Hepatocyte (in vitro differentiated cells): ENCODE results near the gene NAP1L1. TPM values are rescaled to one million over a fixed set of nuclear protein-coding genes. Genes with fewer than 3 reads are reported as not detected.

Source experiments
- DNase-seq: peaks from one replicate; pipeline ENCODE4 v3.0.0-alpha.2; 2016; ENCODE audit warnings: low spot score
- H2AFZ ChIP-seq: fragments of 200-600 bp; sonication (generic); 2 replicates; pipeline ENCODE4 v1.6.0; 2016; ENCODE audit warnings: antibody characterized with exemption, mild to moderate bottlenecking
- H3K27ac ChIP-seq: fragments of 200-600 bp; sonication (generic); 2 replicates; pipeline ENCODE4 v1.5.1; 2016; ENCODE audit warnings: mild to moderate bottlenecking
- H3K27me3 ChIP-seq: fragments of 200-600 bp; sonication (generic); 2 replicates; pipeline ENCODE4 v1.6.1; 2016
- H3K36me3 ChIP-seq: fragments of 200-600 bp; sonication (generic); replicated peaks from 2 replicates; pipeline ENCODE4 v1.5.1; 2016; ENCODE audit warnings: low read depth; ENCODE audit not compliant: insufficient read depth
- H3K4me1 ChIP-seq: fragments of 200-600 bp; sonication (generic); 2 replicates; pipeline ENCODE4 v1.5.1; 2016; ENCODE audit warnings: mild to moderate bottlenecking, moderate library complexity; ENCODE audit not compliant: insufficient read depth
- H3K4me2 ChIP-seq: fragments of 200-600 bp; sonication (generic); 2 replicates; pipeline ENCODE4 v1.6.0; 2016
- H3K4me3 ChIP-seq: fragments of 200-600 bp; sonication (generic); 2 replicates; pipeline ENCODE4 v1.5.1; 2016; ENCODE audit warnings: mild to moderate bottlenecking
- H3K79me2 ChIP-seq: fragments of 200-600 bp; sonication (generic); 2 replicates; pipeline ENCODE4 v1.6.0; 2017; ENCODE audit warnings: mild to moderate bottlenecking
- H3K9me2 ChIP-seq: fragments of 200-600 bp; sonication (generic); replicated peaks from 2 replicates; pipeline ENCODE4 v1.6.0; 2017; ENCODE audit warnings: mild to moderate bottlenecking; ENCODE audit not compliant: insufficient read depth
- H3K9me3 ChIP-seq: fragments of 200-600 bp; sonication (generic); 2 replicates; pipeline ENCODE4 v1.5.1; 2016; ENCODE audit warnings: low read depth, mild to moderate bottlenecking
- H4K20me1 ChIP-seq: fragments of 200-600 bp; sonication (generic); 2 replicates; pipeline ENCODE4 v1.6.0; 2016; ENCODE audit warnings: mild to moderate bottlenecking; ENCODE audit not compliant: insufficient read depth, poor library complexity, severe bottlenecking
- EZH2 ChIP-seq: fragments of 200-600 bp; sonication (generic); IDR thresholded peaks from 2 replicates; pipeline ENCODE4 v1.6.1; 2016; ENCODE audit warnings: antibody characterized with exemption, mild to moderate bottlenecking, borderline replicate concordance
- EZH2phosphoT487 ChIP-seq: fragments of 200-600 bp; sonication (generic); IDR thresholded peaks from one replicate; pipeline ENCODE4 v1.6.1; 2018; ENCODE audit warnings: antibody characterized with exemption, mild to moderate bottlenecking, low read depth, moderate library complexity; ENCODE audit not compliant: unreplicated experiment, severe bottlenecking
- WGBS: methylation state at CpG from one replicate; pipeline ENCODE4 v1.1.6; 2016; ENCODE audit warnings: low lambda C conversion rate; ENCODE audit errors: missing lambda C conversion rate; 5-methylcytosine and 5-hydroxymethylcytosine counted together
- polyA plus RNA-seq: library from polyadenylated mRNA; unstranded; fragments of >200 nt; fragmentation: Nextera tagmentation; extraction: Ambion mirVana; gene quantifications from 2 replicates; pipeline ENCODE4 v1.2.1, GENCODE V29; 2016
- total RNA-seq: library from RNA; depleted of rRNA; stranded (reverse); fragments of >200 nt; gene quantifications from 2 replicates; pipeline ENCODE4 v1.2.3, GENCODE V29; 2014
- TF ChIP-seq, protein P1 (sequence below): fragments of 200-600 bp; sonication (generic); IDR thresholded peaks from 2 replicates; pipeline ENCODE4 v1.5.1; 2016; ENCODE audit warnings: antibody characterized with exemption, mild to moderate bottlenecking; ENCODE audit not compliant: poor library complexity

NAP1L1 gene
- total and polyA plus RNA-seq, 2 experiments from 2014 or later, result 117 to 352 TPM

DNA sequence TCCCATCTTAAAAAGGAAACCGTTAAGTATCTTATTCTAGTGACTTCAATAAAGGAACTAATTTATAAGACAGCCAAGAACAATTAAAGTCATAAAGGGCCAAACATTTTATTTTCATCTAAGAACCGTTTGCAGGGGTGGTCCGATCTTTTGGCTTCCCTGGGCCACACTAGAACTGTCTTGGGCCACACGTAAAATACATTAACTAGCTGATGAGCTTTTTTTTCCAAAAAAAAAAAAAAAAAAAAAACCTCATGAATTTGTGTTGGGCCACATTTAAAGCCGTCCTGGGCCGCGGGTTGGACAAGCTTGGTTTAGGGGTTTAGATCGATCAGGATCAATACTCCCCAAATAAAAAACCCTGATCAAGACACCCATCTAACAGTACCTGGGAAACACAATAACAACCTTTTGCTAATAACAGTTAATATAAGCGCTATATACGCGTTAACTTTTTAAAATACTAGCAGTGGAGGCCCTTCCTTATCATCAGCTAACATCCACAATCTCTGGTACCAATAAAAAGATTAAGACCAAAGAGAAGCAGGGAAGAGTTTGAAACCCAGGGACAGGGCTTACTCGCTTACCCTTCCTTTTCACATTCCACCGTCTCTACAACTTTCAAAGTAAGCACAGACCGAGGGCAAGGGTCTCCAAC, 1.1 kb downstream of the NAP1L1 start:
- H4K20me1 ChIP-seq, result peaks cover 48% of the 10 kb centered on the region
- WGBS, result 3% methylated on average over 14 of the region's 14 CpGs

DNA sequence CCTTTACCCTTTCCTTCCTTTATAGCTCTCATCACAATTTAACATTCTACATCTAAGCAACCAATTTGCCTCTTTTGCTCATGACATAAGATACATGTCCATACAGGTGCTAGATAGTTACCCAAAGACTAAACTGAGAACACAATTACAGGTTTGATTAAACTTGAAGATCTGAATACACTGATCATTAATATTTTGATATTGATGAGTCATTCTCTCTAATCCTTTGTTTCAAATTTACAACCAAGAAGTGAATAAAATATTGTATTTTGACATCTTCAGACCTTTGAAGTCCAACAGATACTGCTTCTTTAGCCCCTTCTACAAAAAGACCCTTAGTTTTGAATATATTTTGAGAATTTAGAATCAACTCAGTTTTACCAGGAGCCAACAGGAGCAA, 2.6 kb downstream of the NAP1L1 start:
- H3K27ac ChIP-seq, result no peak overlapping the region
- no peaks in the 10 kb centered on the region for H3K36me3 ChIP-seq
- no peaks in the 10 kb centered on the region for H3K27me3 ChIP-seq
- peak overlapping the region; percentile 81 for H3K4me2 ChIP-seq
- H4K20me1 ChIP-seq, result peaks cover 57% of the 10 kb centered on the region
- peaks cover 8% of the 10 kb centered on the region for H3K4me1 ChIP-seq
- H3K9me3 ChIP-seq, result no peaks in the 10 kb centered on the region
- no peak overlapping the region for H2AFZ ChIP-seq
- H3K9me2 ChIP-seq, result no peaks in the 10 kb centered on the region
- H3K4me3 ChIP-seq, result no peak overlapping the region
- no peak for DNase-seq
- peaks cover 68% of the 10 kb centered on the region for H3K79me2 ChIP-seq
- no peak for TF ChIP-seq EZH2phosphoT487
- TF ChIP-seq, protein P1, sequence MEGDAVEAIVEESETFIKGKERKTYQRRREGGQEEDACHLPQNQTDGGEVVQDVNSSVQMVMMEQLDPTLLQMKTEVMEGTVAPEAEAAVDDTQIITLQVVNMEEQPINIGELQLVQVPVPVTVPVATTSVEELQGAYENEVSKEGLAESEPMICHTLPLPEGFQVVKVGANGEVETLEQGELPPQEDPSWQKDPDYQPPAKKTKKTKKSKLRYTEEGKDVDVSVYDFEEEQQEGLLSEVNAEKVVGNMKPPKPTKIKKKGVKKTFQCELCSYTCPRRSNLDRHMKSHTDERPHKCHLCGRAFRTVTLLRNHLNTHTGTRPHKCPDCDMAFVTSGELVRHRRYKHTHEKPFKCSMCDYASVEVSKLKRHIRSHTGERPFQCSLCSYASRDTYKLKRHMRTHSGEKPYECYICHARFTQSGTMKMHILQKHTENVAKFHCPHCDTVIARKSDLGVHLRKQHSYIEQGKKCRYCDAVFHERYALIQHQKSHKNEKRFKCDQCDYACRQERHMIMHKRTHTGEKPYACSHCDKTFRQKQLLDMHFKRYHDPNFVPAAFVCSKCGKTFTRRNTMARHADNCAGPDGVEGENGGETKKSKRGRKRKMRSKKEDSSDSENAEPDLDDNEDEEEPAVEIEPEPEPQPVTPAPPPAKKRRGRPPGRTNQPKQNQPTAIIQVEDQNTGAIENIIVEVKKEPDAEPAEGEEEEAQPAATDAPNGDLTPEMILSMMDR, result no peak
- TF ChIP-seq EZH2, result no peak

More for the DNA sequence above, 1.1 kb downstream of the NAP1L1 start:
- no peak for TF ChIP-seq EZH2phosphoT487
- TF ChIP-seq EZH2, result no peak
- TF ChIP-seq, protein P1, result no peak
- no peaks in the 10 kb centered on the region for H3K36me3 ChIP-seq
- H3K9me2 ChIP-seq, result no peaks in the 10 kb centered on the region
- peak overlapping the region; percentile 81 for H3K4me2 ChIP-seq
- H3K9me3 ChIP-seq, result no peaks in the 10 kb centered on the region
- H3K4me1 ChIP-seq, result peaks cover 8% of the 10 kb centered on the region
- peak overlapping the region; percentile 72 for H2AFZ ChIP-seq
- H3K27me3 ChIP-seq, result no peaks in the 10 kb centered on the region
- peaks cover 53% of the 10 kb centered on the region for H3K79me2 ChIP-seq
- H3K27ac ChIP-seq, result peak overlapping the region; percentile 99
- H3K4me3 ChIP-seq, result peak overlapping the region; percentile 71
- no peak for DNase-seq

DNA sequence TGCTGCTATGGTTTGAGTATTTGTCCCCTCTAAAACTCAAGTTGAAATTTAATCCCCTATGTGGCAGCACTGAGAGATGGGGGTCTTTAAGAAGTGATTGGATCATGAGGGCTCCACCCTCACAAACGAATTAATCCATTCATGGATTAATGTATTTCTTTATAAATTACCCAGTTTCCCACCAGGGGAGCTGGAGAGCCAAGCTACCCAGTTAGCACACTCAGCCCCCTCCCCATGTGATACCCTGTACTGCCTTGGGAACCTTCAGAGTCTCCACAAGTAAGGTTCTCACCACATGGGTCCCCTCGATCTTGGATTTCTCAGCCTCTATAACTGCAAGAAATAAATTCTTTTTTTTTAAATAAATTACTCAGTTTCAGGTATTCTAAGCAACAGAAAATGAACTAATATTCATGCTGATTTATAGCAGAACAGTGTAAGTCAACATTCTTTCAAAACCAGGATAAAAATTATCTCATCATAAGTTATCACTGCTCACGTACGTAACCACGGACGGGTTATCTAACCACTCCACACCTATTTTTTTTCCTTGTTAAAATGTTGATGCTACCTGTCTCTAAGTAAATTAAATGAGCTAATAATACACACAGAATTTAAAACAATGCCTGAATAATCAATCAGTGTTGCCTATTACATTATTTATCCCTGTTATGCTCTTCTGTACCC, 3.6 kb downstream of the NAP1L1 start:
- no peaks in the 10 kb centered on the region for H3K27me3 ChIP-seq
- TF ChIP-seq EZH2phosphoT487, result no peak
- no peak for TF ChIP-seq EZH2
- TF ChIP-seq, protein P1, result peak; percentile 4
- H3K9me3 ChIP-seq, result no peaks in the 10 kb centered on the region
- peaks cover 8% of the 10 kb centered on the region for H3K4me1 ChIP-seq
- peaks cover 78% of the 10 kb centered on the region for H3K79me2 ChIP-seq
- peak overlapping the region; percentile 81 for H3K4me2 ChIP-seq
- 81% methylated on average over 6 of the region's 6 CpGs for WGBS
- H4K20me1 ChIP-seq, result peaks cover 68% of the 10 kb centered on the region
- no peak overlapping the region for H3K27ac ChIP-seq
- peak; percentile 6 for DNase-seq
- no peak overlapping the region for H2AFZ ChIP-seq
- H3K9me2 ChIP-seq, result no peaks in the 10 kb centered on the region
- no peak overlapping the region for H3K4me3 ChIP-seq
- no peaks in the 10 kb centered on the region for H3K36me3 ChIP-seq
